ENCODE measurements around the gene INS.

DNA sequence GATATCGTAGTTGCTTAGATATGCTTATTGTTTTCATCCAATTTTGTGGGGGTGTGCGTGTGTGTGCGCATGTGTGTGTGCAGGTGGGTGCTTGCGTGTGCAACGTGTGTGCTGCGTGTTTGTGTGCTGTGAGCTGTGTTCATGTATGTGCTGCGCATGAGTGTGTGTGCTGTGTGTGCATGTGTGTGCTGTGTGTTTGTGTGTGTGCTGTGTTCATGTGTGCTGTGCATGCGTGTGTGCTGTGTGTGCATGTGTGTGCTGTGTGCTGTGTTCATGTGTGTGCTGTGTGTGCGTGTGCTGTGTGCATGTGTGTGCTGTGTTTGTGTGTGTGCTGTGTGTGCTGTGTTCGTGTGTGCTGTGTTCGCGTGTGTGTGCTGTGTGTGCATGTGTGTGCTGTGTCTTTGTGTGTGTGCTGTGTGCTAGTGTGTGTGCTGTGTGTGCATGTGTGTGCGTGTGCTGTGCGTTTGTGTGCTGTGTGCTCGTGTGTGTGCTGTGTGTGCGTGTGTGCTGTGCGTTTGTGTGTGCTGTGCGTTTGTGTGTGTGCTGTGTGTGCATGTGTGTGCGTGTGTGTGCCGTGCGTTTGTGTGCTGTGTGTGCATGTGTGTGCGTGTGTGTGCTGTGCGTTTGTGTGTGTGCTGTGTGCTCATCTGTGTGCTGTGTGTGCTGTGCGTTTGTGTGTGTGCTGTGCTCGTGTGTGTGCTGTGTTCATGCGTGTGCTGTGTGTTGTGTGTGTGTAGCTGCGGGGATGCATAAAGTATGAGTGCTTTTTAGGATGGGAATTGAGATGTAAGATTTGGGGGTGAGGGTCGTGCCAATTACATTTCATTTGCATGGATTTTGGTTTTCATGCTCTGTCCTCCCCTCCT lies 29.4 kb downstream of the INS start:
- TF ChIP-seq, protein P1, sequence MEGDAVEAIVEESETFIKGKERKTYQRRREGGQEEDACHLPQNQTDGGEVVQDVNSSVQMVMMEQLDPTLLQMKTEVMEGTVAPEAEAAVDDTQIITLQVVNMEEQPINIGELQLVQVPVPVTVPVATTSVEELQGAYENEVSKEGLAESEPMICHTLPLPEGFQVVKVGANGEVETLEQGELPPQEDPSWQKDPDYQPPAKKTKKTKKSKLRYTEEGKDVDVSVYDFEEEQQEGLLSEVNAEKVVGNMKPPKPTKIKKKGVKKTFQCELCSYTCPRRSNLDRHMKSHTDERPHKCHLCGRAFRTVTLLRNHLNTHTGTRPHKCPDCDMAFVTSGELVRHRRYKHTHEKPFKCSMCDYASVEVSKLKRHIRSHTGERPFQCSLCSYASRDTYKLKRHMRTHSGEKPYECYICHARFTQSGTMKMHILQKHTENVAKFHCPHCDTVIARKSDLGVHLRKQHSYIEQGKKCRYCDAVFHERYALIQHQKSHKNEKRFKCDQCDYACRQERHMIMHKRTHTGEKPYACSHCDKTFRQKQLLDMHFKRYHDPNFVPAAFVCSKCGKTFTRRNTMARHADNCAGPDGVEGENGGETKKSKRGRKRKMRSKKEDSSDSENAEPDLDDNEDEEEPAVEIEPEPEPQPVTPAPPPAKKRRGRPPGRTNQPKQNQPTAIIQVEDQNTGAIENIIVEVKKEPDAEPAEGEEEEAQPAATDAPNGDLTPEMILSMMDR (IDR thresholded peaks at IDR 0.05), result no peak
- no peak for TF ChIP-seq POLR2A (IDR thresholded peaks at IDR 0.05)

All from transverse colon (tissue), 3 donors.